ENCODE results near the gene SYNRG.

- TF ChIP-seq CTCF (IDR thresholded peaks at IDR 0.05; ENCODE audit: low read length) (peak; percentile 46), EZH2 (IDR thresholded peaks at IDR 0.05; ENCODE audit: borderline replicate concordance, low read length) (no peak)
Measured at GRCh38 chr17:37650419-37651003, 41.3 kb upstream of the SYNRG start.

Data from OCI-LY1 (cell line).